ENCODE data around the gene RNF213.
"Not testable (repeated sequence)": the region's sequence is repeated elsewhere in the genome, so short reads cannot be mapped to it uniquely, and the experiment has no call there.

The RNF213 gene

DNA sequence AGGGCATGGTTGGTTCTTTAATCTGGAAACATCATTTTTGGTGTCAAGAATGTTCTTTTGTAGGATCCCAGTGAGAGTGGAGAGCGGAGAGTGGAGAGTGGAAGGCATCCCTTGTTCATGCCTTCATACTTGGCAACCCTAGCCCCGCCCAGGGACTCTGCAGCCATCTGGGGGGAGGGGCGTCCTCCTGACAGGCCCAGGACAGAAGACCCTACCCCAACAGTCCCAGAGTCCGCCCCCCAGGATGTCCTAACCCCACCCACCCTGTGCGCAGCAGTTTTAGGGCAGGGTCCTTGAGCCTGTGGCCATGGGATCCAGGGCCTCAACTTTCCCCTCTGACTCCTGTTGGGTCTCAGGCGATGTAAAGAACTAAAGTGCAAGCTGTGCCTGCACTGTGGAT is 36.0 kb upstream of the RNF213 start:
- no peak for DNase-seq (ENCODE audit: low read depth)

DNA sequence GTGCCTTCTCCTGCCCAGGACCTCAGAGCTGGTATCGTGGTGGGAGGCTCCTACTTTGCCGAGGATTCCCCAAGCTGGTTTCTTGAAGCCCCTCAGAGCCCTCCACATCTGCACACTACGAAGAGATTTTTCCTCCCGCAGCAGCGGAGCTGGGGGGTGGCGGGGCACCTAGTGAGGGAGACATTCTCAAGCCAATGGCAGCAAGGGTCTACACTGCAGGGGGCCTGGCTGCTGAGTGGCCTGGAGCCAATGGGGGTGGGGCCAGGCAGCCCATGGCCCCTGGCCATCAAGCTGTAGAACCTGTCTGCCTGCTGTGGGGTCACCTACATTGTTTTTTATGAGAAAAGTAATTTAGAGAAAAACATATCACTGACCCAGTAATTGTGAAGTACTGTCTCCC is 35.4 kb upstream of the RNF213 start:
- no peak for DNase-seq (ENCODE audit: low read depth)

DNA sequence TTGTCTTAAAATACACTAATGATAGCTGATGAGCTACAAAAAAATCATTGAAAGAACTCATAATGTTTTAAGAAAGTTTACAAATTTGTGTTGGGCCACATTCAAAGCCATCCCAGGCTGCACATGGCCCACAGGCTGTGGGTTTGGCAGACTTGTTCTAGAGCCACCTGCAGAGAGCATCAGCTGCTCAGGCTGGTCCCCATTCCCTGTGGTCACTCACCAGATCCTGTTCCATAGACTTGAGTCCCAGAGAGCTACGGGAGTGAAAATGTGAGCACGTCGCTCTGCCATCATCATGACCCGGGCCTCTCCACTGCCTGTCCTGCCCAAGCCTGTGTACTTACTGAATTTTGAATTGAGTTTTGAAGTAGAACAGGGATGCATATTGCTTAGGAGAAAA is 33.5 kb upstream of the RNF213 start:
- DNase-seq (ENCODE audit: low read depth), result no peak

GRCh38 chr17:80227666-80228065 is 33.0 kb upstream of the RNF213 start:
- DNase-seq (ENCODE audit: low read depth), result no peak

GRCh38 chr17:80228477-80228876 is 32.2 kb upstream of the RNF213 start:
- DNase-seq (ENCODE audit: low read depth), result no peak

DNA sequence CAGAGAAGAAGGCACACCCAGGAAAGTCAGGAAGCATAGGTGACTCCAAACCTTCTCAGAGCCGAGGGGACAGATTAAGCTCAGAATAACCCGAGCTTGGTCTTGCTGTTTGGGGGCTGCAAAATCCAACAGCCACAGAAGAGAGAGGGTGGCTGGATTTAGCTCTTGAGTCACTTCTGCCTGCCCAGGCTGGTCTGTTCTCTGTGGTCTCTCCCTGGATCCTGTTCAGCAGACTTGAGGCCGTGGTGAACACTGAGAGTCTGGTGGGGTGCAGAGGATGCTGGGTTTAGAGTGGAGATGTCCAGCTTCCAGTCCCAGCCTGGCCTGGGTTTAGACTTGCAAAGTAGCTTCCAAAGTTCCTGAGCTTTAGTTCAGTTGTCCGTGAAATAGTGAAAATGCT is 31.6 kb upstream of the RNF213 start:
- no peak for DNase-seq (ENCODE audit: low read depth)

GRCh38 chr17:80232438-80232837 is 28.2 kb upstream of the RNF213 start:
- no peak for DNase-seq (ENCODE audit: low read depth)

DNA sequence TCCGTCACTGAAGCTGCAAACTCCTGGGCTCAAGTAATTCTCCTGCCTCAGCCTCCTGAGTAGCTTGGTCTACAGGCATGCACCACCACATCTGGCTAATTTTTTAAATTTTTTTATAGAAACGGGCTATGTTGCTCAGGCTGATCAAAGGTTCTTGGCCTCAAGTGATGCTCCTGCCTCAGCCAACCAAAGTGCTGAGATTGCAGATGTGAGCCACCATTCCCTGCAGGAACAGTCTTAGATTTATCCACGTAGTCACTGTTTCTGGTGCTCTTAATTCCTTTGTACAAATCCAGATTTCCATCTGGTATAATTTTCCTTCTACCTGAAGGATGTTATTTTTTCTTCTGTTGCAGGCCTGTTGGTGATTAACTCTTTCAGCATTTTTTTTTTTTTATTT is 27.4 kb upstream of the RNF213 start:
- no peak for DNase-seq (ENCODE audit: low read depth)

GRCh38 chr17:80236911-80237310 is 23.7 kb upstream of the RNF213 start:
- DNase-seq (ENCODE audit: low read depth), result no peak

GRCh38 chr17:80237386-80237785 is 23.3 kb upstream of the RNF213 start:
- no peak for DNase-seq (ENCODE audit: low read depth)

DNA sequence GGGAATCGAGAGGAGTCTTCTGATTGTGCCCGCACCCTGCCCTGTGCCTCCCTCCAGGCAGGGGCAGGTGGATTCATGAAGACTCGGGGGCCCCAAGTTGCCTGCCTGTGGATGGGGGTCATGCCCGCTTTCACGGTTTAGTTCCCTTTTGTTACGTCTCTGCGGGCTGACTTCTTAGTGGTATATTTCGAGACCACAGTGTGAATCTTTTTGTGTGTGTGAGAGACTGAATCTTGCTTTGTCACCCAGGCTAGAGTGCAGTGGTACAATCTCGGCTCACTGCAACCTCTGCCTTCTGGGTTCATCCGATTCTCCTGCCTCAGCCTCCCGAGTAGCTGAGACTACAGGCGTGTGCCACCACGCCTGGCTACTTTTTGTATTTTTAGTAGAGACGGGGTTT is 18.1 kb upstream of the RNF213 start:
- DNase-seq (ENCODE audit: low read depth), result no peak

- DNase-seq (ENCODE audit: low read depth), result no peak
Observed at GRCh38 chr17:80243526-80244433, 16.9 kb upstream of the RNF213 start.

DNA sequence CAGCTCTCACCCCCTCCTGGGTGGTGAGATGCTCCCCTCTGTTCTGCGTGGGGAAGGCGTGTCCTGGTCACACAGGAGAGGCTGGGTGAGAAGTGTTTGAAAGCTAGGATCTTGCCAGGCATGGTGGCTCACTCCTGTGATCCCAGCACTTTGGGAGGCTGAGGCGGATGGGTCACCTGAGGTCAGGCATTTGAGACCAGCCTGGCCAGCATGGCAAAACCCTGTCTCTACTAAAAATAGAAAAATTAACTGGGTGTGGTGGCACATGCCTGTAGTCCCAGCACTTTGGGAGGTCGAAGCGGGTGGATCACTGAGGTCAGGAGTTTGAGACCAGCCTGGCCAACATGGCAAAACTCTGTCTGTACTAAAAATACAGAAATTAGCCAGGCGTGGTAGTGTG is 16.2 kb upstream of the RNF213 start:
- not testable (repeated sequence) for DNase-seq (ENCODE audit: low read depth)

GRCh38 chr17:80244871-80245509 is 15.7 kb upstream of the RNF213 start:
- DNase-seq (ENCODE audit: low read depth), result no peak

- DNase-seq (ENCODE audit: low read depth), result no peak
Observed at GRCh38 chr17:80245566-80246265, 14.9 kb upstream of the RNF213 start.

DNA sequence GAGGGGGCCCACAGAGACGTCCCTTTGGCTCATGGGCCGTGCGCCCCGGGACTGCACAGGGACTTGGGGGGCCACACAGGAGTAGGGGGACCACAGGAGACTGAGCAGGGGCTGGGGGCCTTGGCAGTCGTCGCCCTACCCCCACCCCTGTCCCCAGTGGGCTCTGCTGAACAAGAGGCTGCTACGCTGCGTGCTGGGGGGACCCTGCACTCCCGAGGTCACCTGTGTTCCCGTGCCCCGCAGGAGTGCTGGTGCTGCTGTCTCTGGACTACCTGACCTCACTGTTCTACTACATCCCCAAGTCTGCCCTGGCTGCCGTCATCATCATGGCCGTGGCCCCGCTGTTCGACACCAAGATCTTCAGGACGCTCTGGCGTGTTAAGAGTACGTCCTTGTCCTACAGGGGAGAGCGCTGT is 14.4 kb upstream of the RNF213 start:
- no peak for DNase-seq (ENCODE audit: low read depth)

GRCh38 chr17:80246726-80247125 is 13.9 kb upstream of the RNF213 start:
- DNase-seq (ENCODE audit: low read depth), result no peak

- DNase-seq (ENCODE audit: low read depth), result no peak
Observed at GRCh38 chr17:80247561-80247960, 13.1 kb upstream of the RNF213 start.

GRCh38 chr17:80248001-80248893 is 12.4 kb upstream of the RNF213 start:
- no peak for DNase-seq (ENCODE audit: low read depth)

DNA sequence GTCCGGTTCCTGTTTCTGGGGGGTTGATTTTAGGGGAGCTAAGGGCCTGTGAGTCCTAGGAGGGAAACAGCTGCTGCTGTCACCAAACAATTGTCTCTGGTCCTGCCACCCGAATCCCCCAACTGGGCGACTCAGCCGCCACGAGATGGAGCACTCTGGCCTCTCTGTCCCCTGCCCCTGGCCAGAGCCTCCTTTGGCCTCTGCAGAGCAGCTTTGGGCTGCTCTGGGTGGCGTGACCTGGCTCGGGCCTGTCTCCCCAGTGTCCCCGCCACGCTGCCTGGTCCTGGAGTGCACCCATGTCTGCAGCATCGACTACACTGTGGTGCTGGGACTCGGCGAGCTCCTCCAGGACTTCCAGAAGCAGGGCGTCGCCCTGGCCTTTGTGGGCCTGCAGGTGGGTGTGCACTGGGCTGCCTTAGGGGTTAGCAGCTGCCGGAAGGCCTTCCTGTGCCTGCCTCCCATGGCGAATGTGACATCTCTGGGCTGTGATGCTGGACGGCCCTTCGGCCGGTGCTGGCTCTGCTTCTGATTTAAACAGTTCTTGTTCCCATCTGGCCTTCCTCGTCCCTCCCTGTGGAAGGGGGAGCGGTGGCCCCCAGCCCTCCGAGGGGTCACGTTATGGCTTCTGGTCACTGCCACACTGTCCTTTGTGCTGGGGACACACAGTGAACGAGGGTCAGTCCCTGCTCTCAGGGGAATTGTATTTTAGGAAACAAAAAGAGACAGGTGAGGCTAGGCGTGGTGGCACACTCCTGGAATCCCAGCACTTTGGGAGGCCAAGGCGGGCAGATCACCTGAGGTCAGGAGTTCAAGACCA is 11.6 kb upstream of the RNF213 start:
- DNase-seq (ENCODE audit: low read depth), result no peak

GRCh38 chr17:80251966-80252365 is 8.7 kb upstream of the RNF213 start:
- DNase-seq (ENCODE audit: low read depth), result no peak
